ENCODE data around the gene CCN6. TPM values are rescaled to one million over a fixed set of nuclear protein-coding genes. Genes with fewer than 3 reads are reported as not detected.
"Not testable (repeated sequence)": the region's sequence is repeated elsewhere in the genome, so short reads cannot be mapped to it uniquely, and the experiment has no call there.

The CCN6 gene
- total RNA-seq, 4 donors from 2014 or later, result 0.56 TPM; not detected in 3

- no peak for TF ChIP-seq CTCF (IDR thresholded peaks at IDR 0.05)
- ATAC-seq (ENCODE audit: low FRiP score) (no peak), DNase-seq (ENCODE audit: low spot score) (no peak)
These were observed 4.7 kb upstream of the CCN6 start for GRCh38 chr6:112049026-112049799.

GRCh38 chr6:112049996-112050395, 3.9 kb upstream of the CCN6 start:
- no peak for DNase-seq (ENCODE audit: low spot score)
- no peak for TF ChIP-seq CTCF (IDR thresholded peaks at IDR 0.05)
- no peak for ATAC-seq (ENCODE audit: low FRiP score)

GRCh38 chr6:112050429-112050828, 3.5 kb upstream of the CCN6 start:
- DNase-seq (ENCODE audit: low spot score), result no peak
- no peak for TF ChIP-seq CTCF (IDR thresholded peaks at IDR 0.05)
- no peak for ATAC-seq (ENCODE audit: low FRiP score)

GRCh38 chr6:112051251-112051740, 2.6 kb upstream of the CCN6 start:
- not testable (repeated sequence) for DNase-seq (ENCODE audit: low spot score)

GRCh38 chr6:112054555-112055190, 769 bp downstream of the CCN6 start:
- TF ChIP-seq CTCF (IDR thresholded peaks at IDR 0.05), result no peak
- DNase-seq (ENCODE audit: low spot score), result no peak
- peak; percentile 49 for ATAC-seq (ENCODE audit: low FRiP score)

More at GRCh38 chr6:112051251-112051740, 2.6 kb upstream of the CCN6 start:
- ATAC-seq (ENCODE audit: low FRiP score), result not testable (repeated sequence)

GRCh38 chr6:112058243-112059032, 4.5 kb downstream of the CCN6 start:
- no peak for TF ChIP-seq CTCF (IDR thresholded peaks at IDR 0.05)
- DNase-seq (ENCODE audit: low spot score) (no peak), ATAC-seq (ENCODE audit: low FRiP score) (no peak)

- TF ChIP-seq CTCF (IDR thresholded peaks at IDR 0.05), result no peak
- DNase-seq (ENCODE audit: low spot score) (no peak), ATAC-seq (ENCODE audit: low FRiP score) (no peak)
These were observed 7.7 kb downstream of the CCN6 start for GRCh38 chr6:112061605-112062004.

All from omental fat pad (tissue), 4 donors.